B cell (primary cell): ENCODE data around the gene IL17RA. TPM values are rescaled to one million over a fixed set of nuclear protein-coding genes. Genes with fewer than 3 reads are reported as not detected.

Experiments
- ATAC-seq: fragments of 200-7000 bp; cut with Tn5 transposase; one replicate; pipeline ENCODE4 v1.10.0; 2021; ENCODE audit warnings: low read depth, mild to moderate bottlenecking, moderate number of reproducible peaks, moderate library complexity
- CTCF ChIA-PET: fragments of 350-600 bp; sonication (Branson Sonifier 250); formaldehyde crosslinking; loops from one replicate; lab custom pipeline; 2021; ENCODE audit warnings: antibody characterized with exemption, inconsistent platforms; lab: Charles Lee
- POLR2A ChIA-PET: fragments of 350-600 bp; sonication (Branson Sonifier 250); formaldehyde crosslinking; loops from one replicate; lab custom pipeline; 2021; ENCODE audit warnings: antibody characterized with exemption; lab: Charles Lee
- DNase-seq: peaks from one replicate; pipeline ENCODE4 v3.0.0; 2013
- H2AFZ ChIP-seq: 2 replicates; pipeline ENCODE4 v1.6.1; 2012; ENCODE audit warnings: mild to moderate bottlenecking, low read depth, low read length; ENCODE audit not compliant: insufficient read depth, poor library complexity, severe bottlenecking
- H3K27ac ChIP-seq, 2 donors: 1 replicate in 1 of 2; 2 replicates in 1 of 2; pipeline ENCODE4 v1.5.1; 2012 to 2013; ENCODE audit warnings: low read length in 2 of 2, mild to moderate bottlenecking in 2 of 2, moderate library complexity in 1 of 2
- H3K27me3 ChIP-seq, 4 experiments: fragments of 200-600 bp in 1 of 4; sonication (generic) in 1 of 4; replicated peaks in 1 of 4; 1 replicate in 2 of 4; 2 replicates in 2 of 4; pipeline versions ENCODE4 v1.6.1 to v1.7.0; 2013 to 2016; ENCODE audit warnings: low read length in 3 of 4, mild to moderate bottlenecking in 2 of 4, mixed read lengths in 1 of 4, moderate library complexity in 1 of 4; ENCODE audit not compliant: insufficient read depth in 4 of 4, control insufficient read depth in 3 of 4; ENCODE audit errors: control extremely low read depth in 1 of 4
- H3K36me3 ChIP-seq, 2 experiments: replicated peaks in 1 of 2; 1 replicate in 1 of 2; 2 replicates in 1 of 2; pipeline versions ENCODE4 v1.6.1 to v1.7.1; 2013; ENCODE audit warnings: low read length in 1 of 2; ENCODE audit not compliant: insufficient read depth in 2 of 2, control insufficient read depth in 1 of 2; ENCODE audit errors: control extremely low read depth in 1 of 2, extremely low read depth in 1 of 2
- H3K4me1 ChIP-seq, 2 donors: fragments of 200-600 bp in 1 of 2; sonication (generic) in 1 of 2; 1 replicate in 1 of 2; 2 replicates in 1 of 2; pipeline versions ENCODE4 v1.5.1 to v1.6.1; 2013 to 2017; ENCODE audit warnings: low read length in 2 of 2; ENCODE audit not compliant: control insufficient read depth in 2 of 2, insufficient read depth in 2 of 2
- H3K4me2 ChIP-seq: replicated peaks from 2 replicates; pipeline ENCODE3; 2012; ENCODE audit warnings: mild to moderate bottlenecking, low read depth, low read length; ENCODE audit not compliant: poor library complexity, severe bottlenecking
- H3K4me3 ChIP-seq, 5 experiments: fragments of 200-600 bp in 1 of 5; sonication (generic) in 1 of 5; 1 replicate in 3 of 5; 2 replicates in 2 of 5; pipeline versions ENCODE4 v1.5.1 to v1.7.0; 2011 to 2016; ENCODE audit warnings: low read length in 4 of 5, mild to moderate bottlenecking in 4 of 5, low read depth in 2 of 5, control low read depth in 1 of 5, moderate library complexity in 1 of 5; ENCODE audit not compliant: insufficient read depth in 1 of 5; ENCODE audit errors: control extremely low read depth in 1 of 5, extremely low read depth in 1 of 5
- H3K79me2 ChIP-seq: fragments of 200-600 bp; sonication (generic); one replicate; pipeline ENCODE4 v1.6.0; 2016; ENCODE audit warnings: low read length; ENCODE audit not compliant: control insufficient read depth, insufficient read depth
- H3K9ac ChIP-seq: fragments of 200-600 bp; sonication (generic); 2 replicates; pipeline ENCODE4 v1.6.1; 2017; ENCODE audit warnings: mild to moderate bottlenecking, low read length, moderate library complexity
- H3K9me3 ChIP-seq, 3 donors: one replicate each; pipeline versions ENCODE4 v1.6.1 to v1.7.1; 2013; ENCODE audit warnings: low read length in 2 of 3; ENCODE audit not compliant: control insufficient read depth in 2 of 3, insufficient read depth in 1 of 3; ENCODE audit errors: control extremely low read depth in 1 of 3
- H4K20me1 ChIP-seq: 2 replicates; pipeline ENCODE4 v1.6.0; 2012; ENCODE audit warnings: mild to moderate bottlenecking, low read length; ENCODE audit not compliant: insufficient read depth, control insufficient read depth, poor library complexity, severe bottlenecking
- H3K27ac Mint-ChIP-seq: one replicate; pipeline ENCODE4 v1.8.0; 2021; ENCODE audit warnings: mixed read lengths
- H3K27me3 Mint-ChIP-seq: one replicate; pipeline ENCODE4 v1.8.0; 2021; ENCODE audit warnings: mixed read lengths
- H3K4me1 Mint-ChIP-seq: one replicate; pipeline ENCODE4 v1.8.0; 2021; ENCODE audit warnings: mixed read lengths
- H3K4me3 Mint-ChIP-seq: one replicate; pipeline ENCODE4 v1.8.0; 2021; ENCODE audit warnings: mixed read lengths
- H3K9me3 Mint-ChIP-seq: one replicate; pipeline ENCODE4 v1.8.0; 2022; ENCODE audit warnings: mixed read lengths; ENCODE audit not compliant: insufficient read depth
- WGBS: methylation state at CpG from one replicate; pipeline ENCODE4 v1.1.5; 2013; ENCODE audit warnings: missing lambda C conversion rate; ENCODE audit not compliant: insufficient coverage; 5-methylcytosine and 5-hydroxymethylcytosine counted together
- intact Hi-C: fragments of 100-400 bp; cut with micrococcal nuclease; formaldehyde crosslinking; loops from one replicate; pipeline ENCODE4 v1.10.0; 2022
- polyA minus RNA-seq: library from RNA; depleted of rRNA, polyadenylated mRNA; stranded (reverse); fragments of >200 nt; gene quantifications from 2 replicates; pipeline ENCODE4 v1.2.3, GENCODE V29; 2012
- polyA plus RNA-seq: library from polyadenylated mRNA; depleted of rRNA; stranded (reverse); fragments of >200 nt; gene quantifications from 2 replicates; pipeline ENCODE4 v1.2.3, GENCODE V29; 2012
- total RNA-seq, 2 donors: library from RNA; stranded (reverse); fragments of 120-200 nt in 1 of 2; gene quantifications; 1 replicate in 1 of 2; 2 replicates in 1 of 2; pipeline versions ENCODE4 v1.2.3 to v1.2.4, GENCODE V29; 2013 to 2022
- TF ChIP-seq, protein P1 (sequence below): fragments of 200-600 bp; IDR thresholded peaks from one replicate; pipeline ENCODE4 v1.8.0; 2022; ENCODE audit warnings: antibody characterized with exemption, mild to moderate bottlenecking

The IL17RA gene, protein sequence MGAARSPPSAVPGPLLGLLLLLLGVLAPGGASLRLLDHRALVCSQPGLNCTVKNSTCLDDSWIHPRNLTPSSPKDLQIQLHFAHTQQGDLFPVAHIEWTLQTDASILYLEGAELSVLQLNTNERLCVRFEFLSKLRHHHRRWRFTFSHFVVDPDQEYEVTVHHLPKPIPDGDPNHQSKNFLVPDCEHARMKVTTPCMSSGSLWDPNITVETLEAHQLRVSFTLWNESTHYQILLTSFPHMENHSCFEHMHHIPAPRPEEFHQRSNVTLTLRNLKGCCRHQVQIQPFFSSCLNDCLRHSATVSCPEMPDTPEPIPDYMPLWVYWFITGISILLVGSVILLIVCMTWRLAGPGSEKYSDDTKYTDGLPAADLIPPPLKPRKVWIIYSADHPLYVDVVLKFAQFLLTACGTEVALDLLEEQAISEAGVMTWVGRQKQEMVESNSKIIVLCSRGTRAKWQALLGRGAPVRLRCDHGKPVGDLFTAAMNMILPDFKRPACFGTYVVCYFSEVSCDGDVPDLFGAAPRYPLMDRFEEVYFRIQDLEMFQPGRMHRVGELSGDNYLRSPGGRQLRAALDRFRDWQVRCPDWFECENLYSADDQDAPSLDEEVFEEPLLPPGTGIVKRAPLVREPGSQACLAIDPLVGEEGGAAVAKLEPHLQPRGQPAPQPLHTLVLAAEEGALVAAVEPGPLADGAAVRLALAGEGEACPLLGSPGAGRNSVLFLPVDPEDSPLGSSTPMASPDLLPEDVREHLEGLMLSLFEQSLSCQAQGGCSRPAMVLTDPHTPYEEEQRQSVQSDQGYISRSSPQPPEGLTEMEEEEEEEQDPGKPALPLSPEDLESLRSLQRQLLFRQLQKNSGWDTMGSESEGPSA
- total RNA-seq (22.4 and 24.6 TPM in 2 replicates), polyA plus RNA-seq (7.0 and 8.1 TPM in 2 replicates), polyA minus RNA-seq (11.1 and 11.3 TPM in 2 replicates)
- 7.6 TPM for total RNA-seq (2013)

DNA sequence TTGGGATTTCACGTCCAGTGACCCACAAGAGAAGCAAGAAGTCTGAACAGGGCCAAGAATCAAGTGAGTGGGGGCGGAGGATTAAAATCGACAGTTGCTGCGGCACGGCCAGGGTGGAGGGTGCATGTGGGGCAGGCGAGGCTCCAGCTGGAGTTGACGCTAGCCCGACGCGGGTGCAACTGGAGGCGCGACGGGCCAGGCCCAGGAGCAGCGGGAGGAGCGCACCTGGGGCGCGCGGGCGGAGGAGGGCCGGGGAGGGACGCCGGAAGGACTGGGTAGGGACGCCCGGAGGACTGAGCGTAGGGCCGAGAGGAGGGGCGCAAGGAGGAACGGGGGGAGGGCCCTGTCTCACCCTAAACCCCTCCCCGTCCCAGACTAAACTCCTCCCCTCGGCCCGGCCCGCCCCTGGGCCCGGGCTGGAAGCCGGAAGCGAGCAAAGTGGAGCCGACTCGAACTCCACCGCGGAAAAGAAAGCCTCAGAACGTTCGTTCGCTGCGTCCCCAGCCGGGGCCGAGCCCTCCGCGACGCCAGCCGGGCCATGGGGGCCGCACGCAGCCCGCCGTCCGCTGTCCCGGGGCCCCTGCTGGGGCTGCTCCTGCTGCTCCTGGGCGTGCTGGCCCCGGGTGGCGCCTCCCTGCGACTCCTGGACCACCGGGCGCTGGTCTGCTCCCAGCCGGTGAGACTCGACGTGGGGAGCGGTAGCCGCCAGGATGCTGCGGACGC is at the start of gene IL17RA:
IL17RA (plus strand) TSS at position 447 of the 723 bp plus-strand sequence; CDS start at position 539, 92 bp downstream.
- Histone ChIP-seq H3K27ac (peak within 1 kb of the TSS; percentile 26 to 80), H3K4me3 (peak within 1 kb of the TSS; percentile 65 to 97 (median 81)), H3K4me1 (peaks cover 25 to 36% of the 10 kb centered on the region in 2 donors), H3K79me2 (peaks cover 47% of the 10 kb centered on the region), H4K20me1 (peaks cover 37% of the 10 kb centered on the region), H3K27me3 (no peaks in the 10 kb centered on the region), H3K9me3 (no peaks in the 10 kb centered on the region), H2AFZ (peak within 1 kb of the TSS; percentile 97), H3K9ac (peak within 1 kb of the TSS; percentile 91), H3K4me2 (peak within 1 kb of the TSS; percentile 96), H3K36me3 (no peaks in the 10 kb centered on the region)
- TF ChIP-seq, protein P1, sequence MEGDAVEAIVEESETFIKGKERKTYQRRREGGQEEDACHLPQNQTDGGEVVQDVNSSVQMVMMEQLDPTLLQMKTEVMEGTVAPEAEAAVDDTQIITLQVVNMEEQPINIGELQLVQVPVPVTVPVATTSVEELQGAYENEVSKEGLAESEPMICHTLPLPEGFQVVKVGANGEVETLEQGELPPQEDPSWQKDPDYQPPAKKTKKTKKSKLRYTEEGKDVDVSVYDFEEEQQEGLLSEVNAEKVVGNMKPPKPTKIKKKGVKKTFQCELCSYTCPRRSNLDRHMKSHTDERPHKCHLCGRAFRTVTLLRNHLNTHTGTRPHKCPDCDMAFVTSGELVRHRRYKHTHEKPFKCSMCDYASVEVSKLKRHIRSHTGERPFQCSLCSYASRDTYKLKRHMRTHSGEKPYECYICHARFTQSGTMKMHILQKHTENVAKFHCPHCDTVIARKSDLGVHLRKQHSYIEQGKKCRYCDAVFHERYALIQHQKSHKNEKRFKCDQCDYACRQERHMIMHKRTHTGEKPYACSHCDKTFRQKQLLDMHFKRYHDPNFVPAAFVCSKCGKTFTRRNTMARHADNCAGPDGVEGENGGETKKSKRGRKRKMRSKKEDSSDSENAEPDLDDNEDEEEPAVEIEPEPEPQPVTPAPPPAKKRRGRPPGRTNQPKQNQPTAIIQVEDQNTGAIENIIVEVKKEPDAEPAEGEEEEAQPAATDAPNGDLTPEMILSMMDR, result no peak
- no peaks in the 10 kb centered on the region for H3K9me3 Mint-ChIP-seq
- under 1% methylated on average over 57 of the region's 68 CpGs for WGBS
- intact Hi-C loops, result loop anchor here (1.0 to 10.0 kb wide), 4 partner anchors 75 to 540 kb away; partner anchors contain the start of genes ATP6V1E1 and HDHD5
- H3K4me3 Mint-ChIP-seq, result peak within 1 kb of the TSS; percentile 95
- peak within 1 kb of the TSS; percentile 95 for H3K27ac Mint-ChIP-seq
- H3K4me1 Mint-ChIP-seq, result peaks cover 36% of the 10 kb centered on the region
- ATAC-seq (peak; percentile 99), DNase-seq (peak; percentile 93)
- H3K27me3 Mint-ChIP-seq, result no peaks in the 10 kb centered on the region
- ChIA-PET CTCF (interaction anchor here (1.1 to 1.9 kb wide), 3 partner anchors 10 to 417 kb away, joined by 3 to 9 read pairs (median 5); no protein-coding TSS in a partner anchor), POLR2A (interaction anchor here (0.6 kb wide), 1 partner anchor 12 kb away, joined by 3 read pairs; no protein-coding TSS in a partner anchor)
